Activated CD4-positive, alpha-beta T cell treated with anti-CD3 and anti-CD28 coated beads for 36 hours (primary cell): ENCODE measurements around the gene IL6R. TPM values are rescaled to one million over a fixed set of nuclear protein-coding genes. Genes with fewer than 3 reads are reported as not detected.

Experiments
- ATAC-seq: fragments of 200-7000 bp; cut with Tn5 transposase; one replicate; pipeline ENCODE4 v1.10.0; 2021; ENCODE audit warnings: mild to moderate bottlenecking, moderate library complexity
- CTCF ChIA-PET: fragments of 350-600 bp; sonication (Branson Sonifier 250); formaldehyde crosslinking; loops from one replicate; lab custom pipeline; 2021; ENCODE audit warnings: antibody characterized with exemption; lab: Charles Lee
- POLR2A ChIA-PET: fragments of 350-600 bp; sonication (Branson Sonifier 250); formaldehyde crosslinking; loops from one replicate; lab custom pipeline; 2021; ENCODE audit warnings: antibody characterized with exemption, inconsistent platforms; lab: Charles Lee
- DNase-seq: peaks from one replicate; pipeline ENCODE4 v3.0.0-alpha.2; 2020
- H3K27ac Mint-ChIP-seq: one replicate; pipeline ENCODE4 v1.8.0; 2021; ENCODE audit warnings: mixed read lengths
- H3K27me3 Mint-ChIP-seq: one replicate; pipeline ENCODE4 v1.8.0; 2021; ENCODE audit warnings: mixed read lengths
- H3K36me3 Mint-ChIP-seq: one replicate; pipeline ENCODE4 v1.8.0; 2021; ENCODE audit warnings: low read depth, mixed read lengths
- H3K4me1 Mint-ChIP-seq: one replicate; pipeline ENCODE4 v1.8.0; 2021; ENCODE audit warnings: mixed read lengths
- H3K4me3 Mint-ChIP-seq: one replicate; pipeline ENCODE4 v1.8.0; 2021; ENCODE audit warnings: mild to moderate bottlenecking, moderate library complexity, mixed read lengths
- H3K9me3 Mint-ChIP-seq: one replicate; pipeline ENCODE4 v1.8.0; 2021; ENCODE audit warnings: low read depth, mixed read lengths
- intact Hi-C, 2 experiments: fragments of 100-400 bp; cut with DNase I in 1 of 2; cut with micrococcal nuclease in 1 of 2; formaldehyde crosslinking; loops; one replicate each; pipeline versions ENCODE4 v1.14.2 to v1.15.1; 2022 to 2024; cut with DNase I, micrococcal nuclease
- total RNA-seq, 2 experiments: library from RNA; stranded (reverse); gene quantifications; one replicate each; pipeline ENCODE4 v1.2.3, GENCODE V29; 2021

The IL6R gene
- total RNA-seq, 2 experiments from 2014 or later = 13.1 to 14.0 TPM

- ATAC-seq = no peak
- intact Hi-C loops = no loop called here
- CTCF ChIA-PET = interaction anchor here (0.6 to 0.9 kb wide), 3 partner anchors 9 to 16 kb away, joined by 3 to 5 read pairs (median 4); no protein-coding TSS in a partner anchor
- POLR2A ChIA-PET = no interaction called here
- Mint-ChIP-seq H3K4me1 (peaks cover 14% of the 10 kb centered on the region), H3K9me3 (no peaks in the 10 kb centered on the region), H3K36me3 (no peaks in the 10 kb centered on the region), H3K27ac (no peak overlapping the region), H3K4me3 (no peak overlapping the region), H3K27me3 (no peaks in the 10 kb centered on the region)
- DNase-seq = no peak
Observed at GRCh38 chr1:154391086-154391770, 13.9 kb upstream of the IL6R start.

- ChIA-PET CTCF (interaction anchor here (0.6 to 1.1 kb wide), 3 partner anchors 47 to 613 kb away, joined by 3 to 6 read pairs (median 4); no protein-coding TSS in a partner anchor), POLR2A (interaction anchor here (1.2 kb wide), 1 partner anchor 12 kb away, joined by 3 read pairs; no protein-coding TSS in a partner anchor)
- H3K36me3 Mint-ChIP-seq = no peaks in the 10 kb centered on the region
- peaks cover 31% of the 10 kb centered on the region for H3K4me1 Mint-ChIP-seq
- no peak overlapping the region for H3K4me3 Mint-ChIP-seq
- no peaks in the 10 kb centered on the region for H3K9me3 Mint-ChIP-seq
- no peaks in the 10 kb centered on the region for H3K27me3 Mint-ChIP-seq
- H3K27ac Mint-ChIP-seq = peak overlapping the region; percentile 63
- ATAC-seq (peak; percentile 78), DNase-seq (no peak)
- intact Hi-C loops = no loop called here
Observed at GRCh38 chr1:154398141-154398540, 7.0 kb upstream of the IL6R start.

- POLR2A ChIA-PET = interaction anchor here (0.6 to 1.2 kb wide), 2 partner anchors 12 to 77 kb away, joined by 3 to 4 read pairs; no protein-coding TSS in a partner anchor
Observed at GRCh38 chr1:154398678-154399077, 6.5 kb upstream of the IL6R start.

GRCh38 chr1:154400381-154400801 is 4.8 kb upstream of the IL6R start:
- DNase-seq (no peak), ATAC-seq (no peak)
- H3K4me1 Mint-ChIP-seq = peaks cover 51% of the 10 kb centered on the region
- intact Hi-C loops = loop anchor here in 1 of 2 experiments (5.0 kb wide), 1 partner anchor 48 kb away; no protein-coding TSS in a partner anchor
- POLR2A ChIA-PET = interaction anchor here (0.8 to 1.1 kb wide), 2 partner anchors 10 to 25 kb away, joined by 3 to 5 read pairs; no protein-coding TSS in a partner anchor
- no peak overlapping the region for H3K4me3 Mint-ChIP-seq
- H3K27me3 Mint-ChIP-seq = no peaks in the 10 kb centered on the region
- no peaks in the 10 kb centered on the region for H3K9me3 Mint-ChIP-seq
- H3K27ac Mint-ChIP-seq = no peak overlapping the region
- no peaks in the 10 kb centered on the region for H3K36me3 Mint-ChIP-seq
- CTCF ChIA-PET = interaction anchor here (0.6 to 1.2 kb wide), 8 partner anchors 9 to 74 kb away, joined by 3 to 7 read pairs (median 3); partner anchors contain the start of gene ATP8B2

More at GRCh38 chr1:154398678-154399077, 6.5 kb upstream of the IL6R start:
- intact Hi-C loops = no loop called here
- DNase-seq (no peak), ATAC-seq (no peak)
- CTCF ChIA-PET = interaction anchor here (0.6 to 1.1 kb wide), 3 partner anchors 46 to 613 kb away, joined by 3 to 6 read pairs (median 4); no protein-coding TSS in a partner anchor
- Mint-ChIP-seq H3K9me3 (no peaks in the 10 kb centered on the region), H3K4me3 (no peak overlapping the region), H3K4me1 (peaks cover 37% of the 10 kb centered on the region), H3K27me3 (no peaks in the 10 kb centered on the region), H3K27ac (peak overlapping the region; percentile 52), H3K36me3 (no peaks in the 10 kb centered on the region)

GRCh38 chr1:154402409-154402921 is 2.7 kb upstream of the IL6R start:
- H3K4me3 Mint-ChIP-seq = no peak overlapping the region
- ChIA-PET POLR2A (no interaction called here), CTCF (interaction anchor here (1.1 to 2.1 kb wide), 4 partner anchors 16 to 77 kb away, joined by 4 to 6 read pairs (median 4); no protein-coding TSS in a partner anchor)
- no peak for DNase-seq
- intact Hi-C loops = loop anchor here in 1 of 2 experiments (5.0 kb wide), 1 partner anchor 50 kb away; no protein-coding TSS in a partner anchor
- no peaks in the 10 kb centered on the region for H3K36me3 Mint-ChIP-seq
- no peaks in the 10 kb centered on the region for H3K27me3 Mint-ChIP-seq
- H3K27ac Mint-ChIP-seq = peak overlapping the region; percentile 47
- H3K9me3 Mint-ChIP-seq = no peaks in the 10 kb centered on the region
- peaks cover 61% of the 10 kb centered on the region for H3K4me1 Mint-ChIP-seq
- no peak for ATAC-seq

- Mint-ChIP-seq H3K27me3 (no peaks in the 10 kb centered on the region), H3K36me3 (no peaks in the 10 kb centered on the region), H3K4me3 (no peak overlapping the region), H3K9me3 (no peaks in the 10 kb centered on the region), H3K27ac (peak overlapping the region; percentile 47), H3K4me1 (peaks cover 64% of the 10 kb centered on the region)
- POLR2A ChIA-PET = interaction anchor here (0.9 kb wide), 2 partner anchors 18 to 583 kb away, joined by 4 read pairs; no protein-coding TSS in a partner anchor
- CTCF ChIA-PET = interaction anchor here (0.6 to 2.1 kb wide), 18 partner anchors 14 to 143 kb away, joined by 3 to 10 read pairs (median 4); partner anchors contain the start of gene ATP8B2
- peak; percentile 50 for DNase-seq
- intact Hi-C loops = loop anchor here in 1 of 2 experiments (5.0 kb wide), 1 partner anchor 51 kb away; no protein-coding TSS in a partner anchor
- no peak for ATAC-seq
Observed at GRCh38 chr1:154403261-154403943, 1.7 kb upstream of the IL6R start.

GRCh38 chr1:154403983-154404382 is 1.2 kb upstream of the IL6R start:
- Mint-ChIP-seq H3K36me3 (no peaks in the 10 kb centered on the region), H3K27me3 (no peaks in the 10 kb centered on the region), H3K9me3 (no peaks in the 10 kb centered on the region), H3K4me1 (peaks cover 67% of the 10 kb centered on the region), H3K4me3 (no peak overlapping the region), H3K27ac (peak overlapping the region; percentile 47)
- ATAC-seq = no peak
- DNase-seq = no peak
- ChIA-PET POLR2A (interaction anchor here (0.9 kb wide), 2 partner anchors 18 to 582 kb away, joined by 4 read pairs; no protein-coding TSS in a partner anchor), CTCF (interaction anchor here (0.7 to 2.1 kb wide), 15 partner anchors 13 to 142 kb away, joined by 3 to 10 read pairs (median 4); partner anchors contain the start of gene ATP8B2)
- intact Hi-C loops = loop anchor here (2.0 to 5.0 kb wide), 2 partner anchors 52 to 75 kb away; no protein-coding TSS in a partner anchor

- ChIA-PET POLR2A (no interaction called here), CTCF (interaction anchor here (0.5 to 3.6 kb wide), 7 partner anchors 16 to 142 kb away, joined by 3 to 19 read pairs (median 6); no protein-coding TSS in a partner anchor)
- intact Hi-C loops = loop anchor here (2.0 to 5.0 kb wide), 2 partner anchors 52 to 74 kb away; no protein-coding TSS in a partner anchor
- Mint-ChIP-seq H3K4me1 (peaks cover 72% of the 10 kb centered on the region), H3K9me3 (no peaks in the 10 kb centered on the region), H3K27me3 (no peaks in the 10 kb centered on the region), H3K36me3 (no peaks in the 10 kb centered on the region), H3K27ac (peak overlapping the region; percentile 11), H3K4me3 (peak overlapping the region; percentile 83)
- no peak for ATAC-seq
- DNase-seq = no peak
Observed at GRCh38 chr1:154404511-154404931, 622 bp upstream of the IL6R start.

- peak; percentile 28 for ATAC-seq
- ChIA-PET POLR2A (interaction anchor here (0.8 kb wide), 1 partner anchor 14 kb away, joined by 3 read pairs; no protein-coding TSS in a partner anchor), CTCF (interaction anchor here (0.5 to 3.6 kb wide), 17 partner anchors 13 to 726 kb away, joined by 3 to 20 read pairs (median 4); no protein-coding TSS in a partner anchor)
- Mint-ChIP-seq H3K9me3 (no peaks in the 10 kb centered on the region), H3K4me3 (peak overlapping the region; percentile 83), H3K4me1 (peaks cover 80% of the 10 kb centered on the region), H3K36me3 (peaks cover 4% of the 10 kb centered on the region), H3K27me3 (no peaks in the 10 kb centered on the region), H3K27ac (peak overlapping the region; percentile 95)
- peak; percentile 87 for DNase-seq
- intact Hi-C loops = loop anchor here (1.0 to 5.0 kb wide), 7 partner anchors 17 to 201 kb away; partner anchors contain the start of gene ADAR (in 1 of the 2)
Observed at GRCh38 chr1:154405747-154406571, 816 bp downstream of the IL6R start.
